K562 (cell line): ENCODE measurements around the gene EEF2. TPM values are rescaled to one million over a fixed set of nuclear protein-coding genes. Genes with fewer than 3 reads are reported as not detected.

Experiments
- CAMTA2 ChIP-seq: fragments of 250-450 bp; sonication (Bioruptor Pico); conservative IDR thresholded peaks from 2 replicates; pipeline ENCODE4 v1.5.1; 2022
- E4F1 ChIP-seq: fragments of 250-450 bp; sonication (Bioruptor Pico); IDR thresholded peaks from 2 replicates; pipeline ENCODE4 v1.5.0; 2021; ENCODE audit warnings: mild to moderate bottlenecking, borderline replicate concordance
- ERF ChIP-seq: fragments of 450-650 bp; formaldehyde crosslinking; IDR thresholded peaks from 2 replicates; pipeline ENCODE4 v1.4.0; 2020; ENCODE audit warnings: mild to moderate bottlenecking, mixed read lengths
- ETS1 ChIP-seq: conservative IDR thresholded peaks from 2 replicates; pipeline ENCODE4 v1.6.1; 2011; ENCODE audit warnings: low read depth, mild to moderate bottlenecking, low read length; ENCODE audit not compliant: control insufficient read depth
- HDAC1 ChIP-seq, 2 experiments: fragments of 450-650 bp; IDR thresholded peaks; 2 replicates each; pipeline ENCODE4 v1.6.1; 2016 to 2017; ENCODE audit warnings: inconsistent platforms in 1 of 2, mild to moderate bottlenecking in 1 of 2, moderate library complexity in 1 of 2
- KLF13 ChIP-seq: fragments of 450-650 bp; IDR thresholded peaks from 2 replicates; pipeline ENCODE4 v1.6.1; 2016; ENCODE audit warnings: missing genetic modification characterization, low read depth, mild to moderate bottlenecking, missing compliant biosample characterization, moderate library complexity, borderline replicate concordance
- PRMT5 ChIP-seq: sonication (generic); formaldehyde crosslinking; IDR thresholded peaks from 2 replicates; pipeline ENCODE4 v1.5.0; 2020; ENCODE audit warnings: missing genetic modification reagents
- RBFOX2 ChIP-seq: fragments of 200-400 bp; formaldehyde crosslinking; IDR thresholded peaks from 2 replicates; pipeline ENCODE4 v1.6.1; 2017; ENCODE audit warnings: low read depth, mild to moderate bottlenecking, low read length, moderate library complexity
- SIX5 ChIP-seq, 2 experiments: IDR thresholded peaks; 2 replicates each; pipeline ENCODE4 v1.6.1; 2011; ENCODE audit warnings: low read length in 2 of 2, borderline replicate concordance in 1 of 2, low read depth in 1 of 2, mild to moderate bottlenecking in 1 of 2, moderate library complexity in 1 of 2; ENCODE audit not compliant: insufficient read depth in 1 of 2
- ZBTB1 ChIP-seq: sonication (generic); formaldehyde crosslinking; IDR thresholded peaks from 2 replicates; pipeline ENCODE4 v1.8.1; 2023; ENCODE audit warnings: missing genetic modification reagents, low read depth, mild to moderate bottlenecking, borderline replicate concordance
- ZBTB7A ChIP-seq: IDR thresholded peaks from 2 replicates; pipeline ENCODE4 v1.6.1; 2011; ENCODE audit warnings: low read depth, mild to moderate bottlenecking, low read length, moderate library complexity, borderline replicate concordance; ENCODE audit not compliant: control insufficient read depth
- ZNF165 ChIP-seq: fragments of 250-450 bp; sonication (Bioruptor Pico); IDR thresholded peaks from 2 replicates; pipeline ENCODE4 v1.4.0; 2020; ENCODE audit warnings: borderline replicate concordance
- ZNF280A ChIP-seq: fragments of 450-650 bp; IDR thresholded peaks from 2 replicates; pipeline ENCODE4 v1.6.1; 2018; ENCODE audit warnings: mild to moderate bottlenecking, low read depth; ENCODE audit not compliant: partially characterized antibody
- ZNF444 ChIP-seq: fragments of 250-450 bp; sonication (Bioruptor Pico); IDR thresholded peaks from 2 replicates; pipeline ENCODE4 v1.4.0; 2020; ENCODE audit warnings: mild to moderate bottlenecking, moderate library complexity
- ZNF518B ChIP-seq: fragments of 250-450 bp; sonication (Bioruptor Pico); IDR thresholded peaks from 2 replicates; pipeline ENCODE4 v1.5.0; 2021; ENCODE audit warnings: mild to moderate bottlenecking, moderate library complexity
- ZNF717 ChIP-seq: fragments of 250-450 bp; sonication (Bioruptor Pico); IDR thresholded peaks from 2 replicates; pipeline ENCODE4 v1.5.0; 2021
- polyA plus RNA-seq, 8 experiments: library from polyadenylated mRNA; depleted of rRNA in 4 of 8; stranded (reverse) in 5 of 8; unstranded in 3 of 8; fragments of >200 nt; fragmentation: Nextera tagmentation in 2 of 8; fragmentation: Illumina TruSeq in 1 of 8; extraction: Ambion mirVana in 2 of 8; extraction: Trizol in 1 of 8; gene quantifications; 2 replicates each; pipeline versions ENCODE4 v1.2.1 to v1.2.3, GENCODE V29; 2011 to 2014; ENCODE audit warnings: inconsistent platforms in 1 of 8, missing spikeins in 1 of 8
- total RNA-seq, 7 experiments: library from RNA; depleted of rRNA in 6 of 7; stranded (reverse); fragments of >200 nt in 6 of 7; fragmentation: Illumina TruSeq in 2 of 7; extraction: Trizol in 2 of 7; gene quantifications; 2 replicates each; pipeline versions ENCODE4 v1.2.1 to v1.2.3, GENCODE V29; 2011 to 2021; ENCODE audit warnings: low replicate concordance in 1 of 7

EEF2 gene
- total and polyA plus RNA-seq, 9 of the 15 experiments (the other 6 are each of a cell fraction or from before 2014, with no cell fraction given), result 372 to 3,003 (median 1,453) TPM

- no peak for TF ChIP-seq ZNF280A
- no peak for TF ChIP-seq E4F1 (CRISPR knock-in tag)
- TF ChIP-seq ETS1, result peak; percentile 72
- peak; percentile 33; the same call in 1 of the 2 replicates for TF ChIP-seq KLF13 (tag)
- TF ChIP-seq SIX5 (IDR thresholded peaks at IDR 0.05; ENCODE audit: borderline replicate concordance in 1 of 2, insufficient read depth in 1 of 2, low read depth in 1 of 2, low read length in 2 of 2), result no peak
- no peak for TF ChIP-seq ZNF518B (CRISPR knock-in tag)
- no peak for TF ChIP-seq CAMTA2 (CRISPR knock-in tag)
- peak; percentile 63 to 88; a peak in 2 of 4 replicates for TF ChIP-seq HDAC1 (IDR thresholded peaks at IDR 0.05)
- TF ChIP-seq PRMT5 (CRISPR knock-in tag), result 0 out of 2 replicates have a peak, but pooled peaks have one; percentile 10
- no peak; the same call in 1 of the 2 replicates for TF ChIP-seq ZNF165 (CRISPR knock-in tag)
- no peak for TF ChIP-seq ZNF717 (CRISPR knock-in tag)
- TF ChIP-seq ZBTB1, result 0 out of 2 replicates have a peak, but pooled peaks have one; percentile 68
- TF ChIP-seq ZBTB7A, result peak; percentile 85; the same call in 1 of the 2 replicates
- TF ChIP-seq ERF (CRISPR knock-in tag), result peak; percentile 82; the same call in 1 of the 2 replicates
- no peak for TF ChIP-seq ZNF444 (CRISPR knock-in tag)
- TF ChIP-seq RBFOX2, result peak; percentile 100
Measured at GRCh38 chr19:3984908-3985642, at the start of gene EEF2 (continued).
